Gastrocnemius medialis (tissue), 4 donors: ENCODE results near the gene CHMP4A.

Source experiments
- POLR2A ChIP-seq, 2 donors: fragments of 450-650 bp; IDR thresholded peaks; one replicate each; pipeline ENCODE4 v1.6.1; 2017; ENCODE audit warnings: antibody characterized with exemption in 2 of 2, mild to moderate bottlenecking in 2 of 2, moderate library complexity in 2 of 2
- TF ChIP-seq, protein P1 (sequence below), 5 experiments: fragments of 450-650 bp in 3 of 5; fragments of 200-600 bp in 2 of 5; sonication (generic) in 2 of 5; IDR thresholded peaks in 4 of 5; conservative IDR thresholded peaks in 1 of 5; 1 replicate in 4 of 5; 2 replicates in 1 of 5; pipeline ENCODE4 v1.5.1; 2016 to 2019; ENCODE audit warnings: antibody characterized with exemption in 5 of 5, mild to moderate bottlenecking in 3 of 5, moderate library complexity in 3 of 5

DNA sequence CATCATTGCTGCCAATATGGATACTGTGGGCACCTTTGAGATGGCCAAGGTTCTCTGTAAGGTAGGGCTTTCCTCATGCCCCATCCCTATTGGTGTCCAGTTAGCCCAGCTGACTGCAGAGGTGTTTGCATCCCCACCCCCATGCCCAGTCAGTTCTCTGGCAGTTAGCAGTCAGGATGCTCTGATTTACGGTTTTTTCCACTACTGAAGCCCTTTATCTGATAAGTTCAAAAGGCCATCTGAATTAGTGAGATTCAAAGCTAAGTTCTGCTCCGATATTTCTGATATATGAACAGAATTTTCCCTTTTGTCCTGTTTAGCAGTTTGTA is 20.2 kb upstream of the CHMP4A start:
- TF ChIP-seq, protein P1, sequence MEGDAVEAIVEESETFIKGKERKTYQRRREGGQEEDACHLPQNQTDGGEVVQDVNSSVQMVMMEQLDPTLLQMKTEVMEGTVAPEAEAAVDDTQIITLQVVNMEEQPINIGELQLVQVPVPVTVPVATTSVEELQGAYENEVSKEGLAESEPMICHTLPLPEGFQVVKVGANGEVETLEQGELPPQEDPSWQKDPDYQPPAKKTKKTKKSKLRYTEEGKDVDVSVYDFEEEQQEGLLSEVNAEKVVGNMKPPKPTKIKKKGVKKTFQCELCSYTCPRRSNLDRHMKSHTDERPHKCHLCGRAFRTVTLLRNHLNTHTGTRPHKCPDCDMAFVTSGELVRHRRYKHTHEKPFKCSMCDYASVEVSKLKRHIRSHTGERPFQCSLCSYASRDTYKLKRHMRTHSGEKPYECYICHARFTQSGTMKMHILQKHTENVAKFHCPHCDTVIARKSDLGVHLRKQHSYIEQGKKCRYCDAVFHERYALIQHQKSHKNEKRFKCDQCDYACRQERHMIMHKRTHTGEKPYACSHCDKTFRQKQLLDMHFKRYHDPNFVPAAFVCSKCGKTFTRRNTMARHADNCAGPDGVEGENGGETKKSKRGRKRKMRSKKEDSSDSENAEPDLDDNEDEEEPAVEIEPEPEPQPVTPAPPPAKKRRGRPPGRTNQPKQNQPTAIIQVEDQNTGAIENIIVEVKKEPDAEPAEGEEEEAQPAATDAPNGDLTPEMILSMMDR (IDR thresholded peaks at IDR 0.05 in 4 of 5, conservative IDR thresholded peaks at IDR 0.05 in 1 of 5): no peak
- TF ChIP-seq POLR2A (IDR thresholded peaks at IDR 0.05): no peak
